Gastrocnemius medialis (tissue), 4 donors: ENCODE measurements around the gene CHST13. TPM values are rescaled to one million over a fixed set of nuclear protein-coding genes. Genes with fewer than 3 reads are reported as not detected.

ENCODE experiments used
- ATAC-seq, 2 donors: fragments of 150-250 bp; one replicate each; pipeline ENCODE4 v1.9.1; 2016
- DNase-seq, 2 donors: peaks; one replicate each; pipeline ENCODE4 v3.0.0-alpha.2; 2019
- H3K27ac ChIP-seq, 4 donors: fragments of 200-600 bp; sonication (generic); 1 replicate in 1 of 4; 2 replicates in 3 of 4; pipeline ENCODE4 v1.5.1; 2016 to 2018; ENCODE audit warnings: mild to moderate bottlenecking in 2 of 4, moderate library complexity in 1 of 4
- H3K27me3 ChIP-seq, 3 donors: fragments of 200-600 bp; sonication (generic) in 2 of 3; 1 replicate in 1 of 3; 2 replicates in 2 of 3; pipeline versions ENCODE4 v1.5.1 to v1.6.0; 2016 to 2019; ENCODE audit warnings: mild to moderate bottlenecking in 1 of 3, moderate library complexity in 1 of 3
- H3K36me3 ChIP-seq, 2 donors: fragments of 200-600 bp; sonication (generic) in 1 of 2; one replicate each; pipeline ENCODE4 v1.5.1; 2017 to 2018
- H3K4me1 ChIP-seq, 2 donors: fragments of 200-600 bp; sonication (generic) in 1 of 2; one replicate each; pipeline ENCODE4 v1.5.1; 2016 to 2017; ENCODE audit warnings: mild to moderate bottlenecking in 2 of 2
- H3K4me3 ChIP-seq, 4 donors: fragments of 200-600 bp; sonication (generic) in 3 of 4; 1 replicate in 1 of 4; 2 replicates in 3 of 4; pipeline ENCODE4 v1.5.1; 2016 to 2019; ENCODE audit warnings: mild to moderate bottlenecking in 2 of 4
- H3K9me3 ChIP-seq, 3 donors: fragments of 200-600 bp; sonication (generic) in 2 of 3; 1 replicate in 1 of 3; 2 replicates in 2 of 3; pipeline ENCODE4 v1.5.1; 2016 to 2019
- POLR2A ChIP-seq, 2 donors: fragments of 450-650 bp; IDR thresholded peaks; one replicate each; pipeline ENCODE4 v1.6.1; 2017; ENCODE audit warnings: antibody characterized with exemption in 2 of 2, mild to moderate bottlenecking in 2 of 2, moderate library complexity in 2 of 2
- in situ Hi-C, 4 donors: fragments of 200-750 bp; cut with MboI; loops; one replicate each; pipeline versions ENCODE4 v1.15.0 to v1.8.0; 2017; ENCODE audit warnings: low sequenced_read_pairs in 4 of 4
- intact Hi-C: fragments of 100-400 bp; cut with DNase I; formaldehyde crosslinking; loops from one replicate; pipeline ENCODE4 v1.15.1; 2023; ENCODE audit warnings: low total_unique reads
- total RNA-seq, 4 donors: library from RNA; depleted of rRNA; stranded (reverse); fragments of >200 nt; gene quantifications; one replicate each; pipeline versions ENCODE4 v1.1.0 to v1.2.3, GENCODE V29; 2016
- TF ChIP-seq, protein P1 (sequence below), 5 experiments: fragments of 450-650 bp in 3 of 5; fragments of 200-600 bp in 2 of 5; sonication (generic) in 2 of 5; IDR thresholded peaks in 4 of 5; conservative IDR thresholded peaks in 1 of 5; 1 replicate in 4 of 5; 2 replicates in 1 of 5; pipeline ENCODE4 v1.5.1; 2016 to 2019; ENCODE audit warnings: antibody characterized with exemption in 5 of 5, mild to moderate bottlenecking in 3 of 5, moderate library complexity in 3 of 5

The CHST13 gene
- total RNA-seq, 4 donors from 2014 or later: 0.49 TPM; not detected in 3

DNA sequence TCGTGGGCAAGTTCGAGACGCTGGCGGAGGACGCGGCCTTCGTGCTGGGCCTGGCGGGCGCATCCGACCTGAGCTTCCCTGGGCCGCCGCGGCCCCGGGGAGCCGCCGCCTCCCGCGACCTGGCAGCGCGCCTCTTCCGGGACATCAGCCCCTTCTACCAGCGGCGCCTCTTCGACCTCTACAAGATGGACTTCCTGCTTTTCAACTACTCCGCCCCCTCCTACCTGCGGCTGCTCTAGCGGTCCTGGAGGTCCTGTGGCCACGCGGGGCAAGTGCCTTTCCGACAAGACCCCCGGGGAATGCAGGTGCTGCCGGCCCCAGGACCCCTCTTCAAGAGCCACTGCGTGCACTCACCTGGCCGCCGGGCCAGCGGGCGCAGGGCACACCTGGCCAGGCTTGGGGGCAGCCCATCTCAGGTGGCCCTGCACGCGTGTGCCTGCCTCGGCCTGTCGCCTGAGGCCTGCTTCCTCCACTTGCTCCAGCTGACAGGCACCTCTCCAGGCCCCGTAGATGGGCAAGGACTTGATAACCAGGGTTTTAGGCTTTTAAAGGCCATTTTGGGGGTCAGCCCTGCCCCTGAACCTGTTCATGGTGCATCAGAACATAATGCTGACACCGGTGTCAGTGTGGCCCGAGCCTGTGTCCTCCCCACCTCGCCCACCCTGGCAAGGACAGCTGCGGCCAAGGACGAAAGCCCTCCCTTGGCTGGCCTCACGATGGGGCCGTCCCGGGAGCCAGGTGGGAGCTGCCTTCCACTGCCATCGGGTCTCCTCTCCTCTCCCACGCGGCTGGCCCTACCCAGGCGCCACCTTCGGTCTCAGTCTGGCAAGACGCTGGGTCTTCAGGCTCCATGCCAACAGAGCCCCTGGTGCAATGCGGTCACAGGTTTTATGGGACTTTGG lies 18.6 kb downstream of the CHST13 start:
- ATAC-seq (no peak), DNase-seq (peak in 1 of 2 donors; percentile 7)
- in situ Hi-C loops (no loop called here), intact Hi-C loops (no loop called here)
- Histone ChIP-seq H3K27ac (no peak overlapping the region), H3K4me3 (no peak overlapping the region), H3K9me3 (no peaks in the 10 kb centered on the region), H3K27me3 (peaks cover 13 to 21% (median 16%) of the 10 kb centered on the region in 3 donors), H3K36me3 (no peaks in the 10 kb centered on the region), H3K4me1 (peaks cover 0 to 8% of the 10 kb centered on the region in 2 donors)
- TF ChIP-seq, protein P1, sequence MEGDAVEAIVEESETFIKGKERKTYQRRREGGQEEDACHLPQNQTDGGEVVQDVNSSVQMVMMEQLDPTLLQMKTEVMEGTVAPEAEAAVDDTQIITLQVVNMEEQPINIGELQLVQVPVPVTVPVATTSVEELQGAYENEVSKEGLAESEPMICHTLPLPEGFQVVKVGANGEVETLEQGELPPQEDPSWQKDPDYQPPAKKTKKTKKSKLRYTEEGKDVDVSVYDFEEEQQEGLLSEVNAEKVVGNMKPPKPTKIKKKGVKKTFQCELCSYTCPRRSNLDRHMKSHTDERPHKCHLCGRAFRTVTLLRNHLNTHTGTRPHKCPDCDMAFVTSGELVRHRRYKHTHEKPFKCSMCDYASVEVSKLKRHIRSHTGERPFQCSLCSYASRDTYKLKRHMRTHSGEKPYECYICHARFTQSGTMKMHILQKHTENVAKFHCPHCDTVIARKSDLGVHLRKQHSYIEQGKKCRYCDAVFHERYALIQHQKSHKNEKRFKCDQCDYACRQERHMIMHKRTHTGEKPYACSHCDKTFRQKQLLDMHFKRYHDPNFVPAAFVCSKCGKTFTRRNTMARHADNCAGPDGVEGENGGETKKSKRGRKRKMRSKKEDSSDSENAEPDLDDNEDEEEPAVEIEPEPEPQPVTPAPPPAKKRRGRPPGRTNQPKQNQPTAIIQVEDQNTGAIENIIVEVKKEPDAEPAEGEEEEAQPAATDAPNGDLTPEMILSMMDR (IDR thresholded peaks at IDR 0.05 in 4 of 5, conservative IDR thresholded peaks at IDR 0.05 in 1 of 5): no peak
- TF ChIP-seq POLR2A (IDR thresholded peaks at IDR 0.05): no peak

DNA sequence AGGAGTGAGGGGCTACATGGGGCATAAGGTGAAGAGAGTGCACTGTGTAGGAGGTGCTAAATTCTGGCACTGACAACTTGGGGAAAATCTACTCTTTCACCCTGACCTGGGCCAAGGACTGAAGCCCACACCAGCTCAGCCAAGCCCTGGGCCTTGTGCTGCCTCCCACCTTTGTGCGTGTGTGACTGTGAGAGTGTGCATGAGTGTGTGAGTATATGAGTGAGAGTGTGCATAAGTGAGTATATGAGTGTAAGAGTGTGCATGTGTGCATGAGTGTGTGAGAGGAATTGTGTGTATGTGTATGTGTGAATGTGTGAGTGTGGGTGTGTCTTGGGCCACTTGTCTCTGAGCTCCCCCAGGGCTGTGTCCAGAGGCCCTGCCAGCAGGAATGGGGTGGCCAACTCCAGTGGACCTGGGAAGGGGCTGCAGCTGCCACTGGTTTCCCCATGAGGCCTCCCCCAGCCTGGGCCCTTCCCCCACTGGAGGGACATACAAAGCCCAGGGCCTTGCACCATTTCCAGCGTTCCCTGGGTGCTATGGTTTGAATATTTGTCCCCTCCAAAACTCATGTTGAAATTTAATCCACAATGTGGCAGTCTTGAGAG lies 19.6 kb downstream of the CHST13 start:
- intact Hi-C loops (no loop called here), in situ Hi-C loops (no loop called here)
- Histone ChIP-seq H3K36me3 (no peaks in the 10 kb centered on the region), H3K27me3 (peaks cover 13 to 21% (median 16%) of the 10 kb centered on the region in 3 donors), H3K27ac (no peak overlapping the region), H3K9me3 (no peaks in the 10 kb centered on the region), H3K4me3 (no peak overlapping the region), H3K4me1 (peaks cover 0 to 8% of the 10 kb centered on the region in 2 donors)
- no peak for ATAC-seq
- DNase-seq: no peak
- TF ChIP-seq POLR2A (IDR thresholded peaks at IDR 0.05): no peak
- TF ChIP-seq, protein P1 (IDR thresholded peaks at IDR 0.05 in 4 of 5, conservative IDR thresholded peaks at IDR 0.05 in 1 of 5): no peak

DNA sequence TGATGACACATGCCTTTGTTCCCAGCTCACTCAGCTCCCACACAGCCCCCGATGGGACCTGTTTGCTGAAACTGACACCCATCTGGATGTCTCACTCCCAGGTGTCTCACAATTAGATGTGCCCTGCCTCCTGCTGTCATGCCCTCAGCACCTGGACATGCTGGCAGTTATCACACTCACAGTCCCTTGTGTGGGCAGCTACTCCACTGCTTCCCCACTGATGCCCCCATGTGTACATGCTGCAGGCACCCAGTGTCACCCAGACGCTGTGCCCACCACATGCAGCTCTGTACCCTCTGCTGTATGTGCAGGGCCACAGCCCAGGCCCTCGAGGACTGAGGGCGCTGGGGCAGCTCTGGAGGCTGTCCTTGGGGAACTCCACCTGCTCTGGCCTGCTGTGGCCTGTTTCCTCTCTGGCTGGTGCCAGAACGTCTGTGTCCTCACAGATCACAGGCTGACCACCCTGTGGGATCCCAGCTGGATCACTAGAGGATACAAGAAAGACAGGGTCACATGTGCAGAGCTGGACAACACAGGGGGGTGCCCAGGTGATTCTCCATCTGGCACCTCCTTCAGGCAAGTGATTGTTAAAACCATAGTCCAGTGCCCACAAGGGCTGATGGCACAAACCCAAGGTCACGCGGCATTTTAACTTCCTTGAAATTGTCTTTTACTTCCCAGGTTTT lies 20.8 kb downstream of the CHST13 start:
- peaks cover 0 to 8% of the 10 kb centered on the region in 2 donors for H3K4me1 ChIP-seq
- peaks cover 13 to 21% (median 16%) of the 10 kb centered on the region in 3 donors for H3K27me3 ChIP-seq
- peak in 1 of 2 donors; percentile 11 for DNase-seq
- no peak overlapping the region for H3K27ac ChIP-seq
- TF ChIP-seq POLR2A (IDR thresholded peaks at IDR 0.05): no peak
- TF ChIP-seq, protein P1 (IDR thresholded peaks at IDR 0.05 in 4 of 5, conservative IDR thresholded peaks at IDR 0.05 in 1 of 5): no peak
- intact Hi-C loops (no loop called here), in situ Hi-C loops (no loop called here)
- no peaks in the 10 kb centered on the region for H3K36me3 ChIP-seq
- no peak for ATAC-seq
- no peaks in the 10 kb centered on the region for H3K9me3 ChIP-seq
- H3K4me3 ChIP-seq: no peak overlapping the region

DNA sequence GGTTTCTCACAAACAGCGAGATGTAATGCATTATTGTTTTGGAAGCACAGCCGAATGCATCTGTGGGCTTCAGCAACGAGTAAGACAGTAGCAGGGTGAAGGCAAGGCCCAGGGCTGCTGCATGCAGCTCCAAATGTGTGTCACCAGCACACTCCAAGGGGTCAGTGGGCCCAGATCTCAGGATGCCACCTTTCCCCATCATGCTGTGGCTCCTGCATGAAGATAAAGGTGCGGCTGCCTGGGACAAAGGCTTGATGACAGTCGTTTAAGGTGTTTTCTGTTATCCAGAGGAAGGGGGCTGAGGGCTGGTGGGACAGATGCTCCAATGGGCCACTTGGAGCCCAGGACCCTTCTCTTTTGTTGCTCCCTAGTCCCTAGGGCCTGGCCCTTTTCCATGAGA lies 21.6 kb downstream of the CHST13 start:
- Histone ChIP-seq H3K4me1 (peaks cover 0 to 3% of the 10 kb centered on the region in 2 donors), H3K4me3 (no peak overlapping the region), H3K27me3 (peaks cover 13 to 21% (median 16%) of the 10 kb centered on the region in 3 donors), H3K27ac (no peak overlapping the region), H3K36me3 (no peaks in the 10 kb centered on the region), H3K9me3 (no peaks in the 10 kb centered on the region)
- intact Hi-C loops: no loop called here
- TF ChIP-seq, protein P1 (IDR thresholded peaks at IDR 0.05 in 4 of 5, conservative IDR thresholded peaks at IDR 0.05 in 1 of 5): no peak
- no peak for TF ChIP-seq POLR2A (IDR thresholded peaks at IDR 0.05)
- DNase-seq (no peak), ATAC-seq (no peak)
- in situ Hi-C loops: no loop called here
